ENCODE data around the gene TBC1D3B.

DNA sequence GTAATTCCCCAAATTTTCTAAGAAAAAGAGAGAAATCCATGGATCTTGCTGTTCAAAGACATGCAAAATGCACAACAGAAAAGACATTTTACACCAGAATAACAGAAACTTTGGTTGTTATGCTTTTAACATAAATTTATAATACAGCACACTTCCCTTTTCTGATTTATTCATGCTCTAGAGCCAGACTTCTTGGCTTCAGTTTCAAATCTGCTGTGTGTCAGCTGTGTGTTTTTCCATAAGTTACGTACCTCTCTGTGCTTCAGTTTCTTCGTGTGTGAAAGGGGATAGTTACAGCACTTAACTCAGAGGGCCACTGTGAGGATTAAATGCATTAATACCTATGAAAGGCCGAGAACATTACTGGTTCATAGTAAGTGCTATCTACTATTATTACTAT lies 26.9 kb upstream of the TBC1D3B start:
- TF ChIP-seq POLR2A (IDR thresholded peaks at IDR 0.05; ENCODE audit: low read depth) (no peak), EP300 (IDR thresholded peaks at IDR 0.05) (no peak)
- TF ChIP-seq, protein P1, sequence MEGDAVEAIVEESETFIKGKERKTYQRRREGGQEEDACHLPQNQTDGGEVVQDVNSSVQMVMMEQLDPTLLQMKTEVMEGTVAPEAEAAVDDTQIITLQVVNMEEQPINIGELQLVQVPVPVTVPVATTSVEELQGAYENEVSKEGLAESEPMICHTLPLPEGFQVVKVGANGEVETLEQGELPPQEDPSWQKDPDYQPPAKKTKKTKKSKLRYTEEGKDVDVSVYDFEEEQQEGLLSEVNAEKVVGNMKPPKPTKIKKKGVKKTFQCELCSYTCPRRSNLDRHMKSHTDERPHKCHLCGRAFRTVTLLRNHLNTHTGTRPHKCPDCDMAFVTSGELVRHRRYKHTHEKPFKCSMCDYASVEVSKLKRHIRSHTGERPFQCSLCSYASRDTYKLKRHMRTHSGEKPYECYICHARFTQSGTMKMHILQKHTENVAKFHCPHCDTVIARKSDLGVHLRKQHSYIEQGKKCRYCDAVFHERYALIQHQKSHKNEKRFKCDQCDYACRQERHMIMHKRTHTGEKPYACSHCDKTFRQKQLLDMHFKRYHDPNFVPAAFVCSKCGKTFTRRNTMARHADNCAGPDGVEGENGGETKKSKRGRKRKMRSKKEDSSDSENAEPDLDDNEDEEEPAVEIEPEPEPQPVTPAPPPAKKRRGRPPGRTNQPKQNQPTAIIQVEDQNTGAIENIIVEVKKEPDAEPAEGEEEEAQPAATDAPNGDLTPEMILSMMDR (IDR thresholded peaks at IDR 0.05): no peak

Data from esophagus muscularis mucosa (tissue), 4 donors.